ENCODE data around the gene UBTD1. TPM values are rescaled to one million over a fixed set of nuclear protein-coding genes. Genes with fewer than 3 reads are reported as not detected.

Gene UBTD1
- total RNA-seq, 4 donors from 2014 or later, result 0.29 to 25.9 (median 6.7) TPM

- Histone ChIP-seq H3K27me3 (no peaks in the 10 kb centered on the region), H3K9me3 (no peaks in the 10 kb centered on the region), H3K4me3 (no peak overlapping the region), H3K36me3 (no peaks in the 10 kb centered on the region), H3K4me1 (no peaks in the 10 kb centered on the region), H3K27ac (no peak overlapping the region)
- DNase-seq, result no peak
- TF ChIP-seq POLR2A (IDR thresholded peaks at IDR 0.05) (no peak), CTCF (IDR thresholded peaks at IDR 0.05) (no peak)
- intact Hi-C loops (cut with DNase I; ENCODE audit: low total_unique reads), result no loop called here
Measured at GRCh38 chr10:97454330-97455036, 44.2 kb upstream of the UBTD1 start.

- Histone ChIP-seq H3K36me3 (no peaks in the 10 kb centered on the region), H3K27ac (no peak overlapping the region), H3K4me1 (no peaks in the 10 kb centered on the region), H3K27me3 (no peaks in the 10 kb centered on the region), H3K4me3 (no peak overlapping the region), H3K9me3 (no peaks in the 10 kb centered on the region)
- intact Hi-C loops (cut with DNase I; ENCODE audit: low total_unique reads), result no loop called here
- no peak for DNase-seq
- no peak for TF ChIP-seq POLR2A (IDR thresholded peaks at IDR 0.05)
- no peak for TF ChIP-seq CTCF (IDR thresholded peaks at IDR 0.05)
Measured at GRCh38 chr10:97456034-97456685, 42.6 kb upstream of the UBTD1 start.

GRCh38 chr10:97456686-97457065 lies 42.0 kb upstream of the UBTD1 start:
- no peaks in the 10 kb centered on the region for H3K27me3 ChIP-seq
- no peaks in the 10 kb centered on the region for H3K36me3 ChIP-seq
- H3K27ac ChIP-seq, result no peak overlapping the region
- no peaks in the 10 kb centered on the region for H3K9me3 ChIP-seq
- DNase-seq, result no peak
- H3K4me1 ChIP-seq, result no peaks in the 10 kb centered on the region
- no peak for TF ChIP-seq POLR2A (IDR thresholded peaks at IDR 0.05)
- TF ChIP-seq CTCF (IDR thresholded peaks at IDR 0.05), result no peak
- no peak overlapping the region for H3K4me3 ChIP-seq
- intact Hi-C loops (cut with DNase I; ENCODE audit: low total_unique reads), result no loop called here

GRCh38 chr10:97459111-97459510 lies 39.6 kb upstream of the UBTD1 start:
- no peak for DNase-seq
- Histone ChIP-seq H3K4me1 (no peaks in the 10 kb centered on the region), H3K36me3 (no peaks in the 10 kb centered on the region), H3K27me3 (no peaks in the 10 kb centered on the region), H3K9me3 (no peaks in the 10 kb centered on the region), H3K4me3 (no peak overlapping the region), H3K27ac (no peak overlapping the region)
- intact Hi-C loops (cut with DNase I; ENCODE audit: low total_unique reads), result no loop called here
- TF ChIP-seq CTCF (IDR thresholded peaks at IDR 0.05) (no peak), POLR2A (IDR thresholded peaks at IDR 0.05) (no peak)

- no peak for TF ChIP-seq POLR2A (IDR thresholded peaks at IDR 0.05)
- no peak for TF ChIP-seq CTCF (IDR thresholded peaks at IDR 0.05)
- H3K27ac ChIP-seq, result no peak overlapping the region
Measured at GRCh38 chr10:97459933-97460332, 38.8 kb upstream of the UBTD1 start.

More at GRCh38 chr10:97459933-97460332, 38.8 kb upstream of the UBTD1 start:
- H3K4me3 ChIP-seq, result no peak overlapping the region
- H3K4me1 ChIP-seq, result no peaks in the 10 kb centered on the region
- no peaks in the 10 kb centered on the region for H3K27me3 ChIP-seq
- intact Hi-C loops (cut with DNase I; ENCODE audit: low total_unique reads), result no loop called here
- no peak for DNase-seq
- H3K9me3 ChIP-seq, result no peaks in the 10 kb centered on the region
- H3K36me3 ChIP-seq, result no peaks in the 10 kb centered on the region
